NK-92 (cell line): Measurements from ENCODE around the gene CYTH1.
"Not testable (repeated sequence)": the region's sequence is repeated elsewhere in the genome, so short reads cannot be mapped to it uniquely, and the experiment has no call there.

Source experiments
- DNase-seq: peaks from one replicate; lab custom pipeline; 2025; ENCODE audit not compliant: unreplicated experiment; lab: John Stamatoyannopoulos, UW

Gene CYTH1

GRCh38 chr17:78789149-78789662, 7.1 kb upstream of the CYTH1 start:
- DNase-seq, result no peak

GRCh38 chr17:78788451-78788850, 6.4 kb upstream of the CYTH1 start:
- no peak for DNase-seq

GRCh38 chr17:78787444-78787843, 5.4 kb upstream of the CYTH1 start:
- DNase-seq, result no peak

- DNase-seq, result no peak
Measured at GRCh38 chr17:78785663-78786057, 3.6 kb upstream of the CYTH1 start.

GRCh38 chr17:78785011-78785662, 3.1 kb upstream of the CYTH1 start:
- no peak for DNase-seq

- DNase-seq, result no peak
Measured at GRCh38 chr17:78784352-78784751, 2.3 kb upstream of the CYTH1 start.

- no peak for DNase-seq
Measured at GRCh38 chr17:78783711-78784324, 1.7 kb upstream of the CYTH1 start.

- DNase-seq, result no peak
Measured at GRCh38 chr17:78781104-78781892, 775 bp downstream of the CYTH1 start.

- no peak for DNase-seq
Measured at GRCh38 chr17:78780335-78780734, 1.7 kb downstream of the CYTH1 start.

GRCh38 chr17:78779850-78780249, 2.2 kb downstream of the CYTH1 start:
- no peak for DNase-seq

GRCh38 chr17:78779286-78779651, 2.8 kb downstream of the CYTH1 start:
- DNase-seq, result not testable (repeated sequence)

GRCh38 chr17:78777881-78778280, 4.2 kb downstream of the CYTH1 start:
- DNase-seq, result no peak

- no peak for DNase-seq
Measured at GRCh38 chr17:78774956-78775571, 7.0 kb downstream of the CYTH1 start.

- DNase-seq, result no peak
Measured at GRCh38 chr17:78774453-78774852, 7.6 kb downstream of the CYTH1 start.

- no peak for DNase-seq
Measured at GRCh38 chr17:78771758-78772382, 10.2 kb downstream of the CYTH1 start.

GRCh38 chr17:78769196-78769773, 12.8 kb downstream of the CYTH1 start:
- no peak for DNase-seq

- DNase-seq, result no peak
Measured at GRCh38 chr17:78767806-78768205, 14.3 kb downstream of the CYTH1 start.

GRCh38 chr17:78766743-78767294, 15.3 kb downstream of the CYTH1 start:
- no peak for DNase-seq

GRCh38 chr17:78766225-78766624, 15.8 kb downstream of the CYTH1 start:
- DNase-seq, result no peak

GRCh38 chr17:78765821-78766220, 16.3 kb downstream of the CYTH1 start:
- DNase-seq, result no peak
